PFSK-1 (cell line): ENCODE results near the gene FAM151A.

Experiments used
- FOXP2 ChIP-seq: optimal IDR thresholded peaks from 2 replicates; pipeline ENCODE3; 2011; ENCODE audit warnings: borderline replicate concordance, control low read depth, inconsistent platforms; ENCODE audit not compliant: insufficient read depth; ENCODE audit errors: extremely low read length, extremely low read depth
- POLR2AphosphoS5 ChIP-seq: IDR thresholded peaks from 2 replicates; pipeline ENCODE4 v1.6.1; 2012; ENCODE audit warnings: low read depth, mild to moderate bottlenecking, control low read depth, low read length, moderate library complexity
- SIN3A ChIP-seq: IDR thresholded peaks from 2 replicates; pipeline ENCODE4 v1.6.1; 2012; ENCODE audit warnings: mild to moderate bottlenecking, low read length, moderate library complexity, borderline replicate concordance; ENCODE audit not compliant: insufficient read depth
- TAF1 ChIP-seq: IDR thresholded peaks from 2 replicates; pipeline ENCODE4 v1.6.1; 2012; ENCODE audit warnings: low read length, control low read depth, borderline replicate concordance; ENCODE audit not compliant: insufficient read depth
- TF ChIP-seq, protein P1 (sequence below), 2 experiments: IDR thresholded peaks; 2 replicates each; pipeline versions ENCODE4 v1.6.1 to v1.8.0; 2011 to 2012; ENCODE audit warnings: low read depth in 2 of 2, low read length in 2 of 2, control low read depth in 1 of 2, inconsistent platforms in 1 of 2, mild to moderate bottlenecking in 1 of 2, moderate library complexity in 1 of 2; ENCODE audit not compliant: insufficient read depth in 1 of 2

DNA sequence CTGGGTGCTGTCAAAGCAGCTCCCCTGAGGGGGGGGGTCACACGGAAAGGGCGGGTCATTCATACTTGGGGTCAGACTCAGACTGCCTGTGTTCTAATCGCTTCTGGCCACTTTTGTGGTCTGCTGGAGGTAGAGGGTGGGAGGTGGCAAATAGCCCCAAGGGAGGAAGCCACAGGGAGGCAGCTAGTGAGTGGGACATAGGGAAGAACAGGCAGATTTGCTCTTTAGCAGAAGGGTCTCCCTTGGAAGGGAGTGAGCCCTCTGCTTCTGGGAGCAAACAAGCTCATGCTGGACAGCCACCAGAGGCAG, 50.8 kb downstream of the FAM151A start:
- TF ChIP-seq, protein P1, sequence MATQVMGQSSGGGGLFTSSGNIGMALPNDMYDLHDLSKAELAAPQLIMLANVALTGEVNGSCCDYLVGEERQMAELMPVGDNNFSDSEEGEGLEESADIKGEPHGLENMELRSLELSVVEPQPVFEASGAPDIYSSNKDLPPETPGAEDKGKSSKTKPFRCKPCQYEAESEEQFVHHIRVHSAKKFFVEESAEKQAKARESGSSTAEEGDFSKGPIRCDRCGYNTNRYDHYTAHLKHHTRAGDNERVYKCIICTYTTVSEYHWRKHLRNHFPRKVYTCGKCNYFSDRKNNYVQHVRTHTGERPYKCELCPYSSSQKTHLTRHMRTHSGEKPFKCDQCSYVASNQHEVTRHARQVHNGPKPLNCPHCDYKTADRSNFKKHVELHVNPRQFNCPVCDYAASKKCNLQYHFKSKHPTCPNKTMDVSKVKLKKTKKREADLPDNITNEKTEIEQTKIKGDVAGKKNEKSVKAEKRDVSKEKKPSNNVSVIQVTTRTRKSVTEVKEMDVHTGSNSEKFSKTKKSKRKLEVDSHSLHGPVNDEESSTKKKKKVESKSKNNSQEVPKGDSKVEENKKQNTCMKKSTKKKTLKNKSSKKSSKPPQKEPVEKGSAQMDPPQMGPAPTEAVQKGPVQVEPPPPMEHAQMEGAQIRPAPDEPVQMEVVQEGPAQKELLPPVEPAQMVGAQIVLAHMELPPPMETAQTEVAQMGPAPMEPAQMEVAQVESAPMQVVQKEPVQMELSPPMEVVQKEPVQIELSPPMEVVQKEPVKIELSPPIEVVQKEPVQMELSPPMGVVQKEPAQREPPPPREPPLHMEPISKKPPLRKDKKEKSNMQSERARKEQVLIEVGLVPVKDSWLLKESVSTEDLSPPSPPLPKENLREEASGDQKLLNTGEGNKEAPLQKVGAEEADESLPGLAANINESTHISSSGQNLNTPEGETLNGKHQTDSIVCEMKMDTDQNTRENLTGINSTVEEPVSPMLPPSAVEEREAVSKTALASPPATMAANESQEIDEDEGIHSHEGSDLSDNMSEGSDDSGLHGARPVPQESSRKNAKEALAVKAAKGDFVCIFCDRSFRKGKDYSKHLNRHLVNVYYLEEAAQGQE (IDR thresholded peaks at IDR 0.05; ENCODE audit: insufficient read depth in 1 of 2, low read depth in 2 of 2, low read length in 2 of 2): no peak
- TF ChIP-seq POLR2AphosphoS5 (no peak), FOXP2 (no peak), TAF1 (no peak), SIN3A (no peak)
